KOPT-K1 (cell line): ENCODE measurements around the gene PYGB.

Experiments used
- H3K27ac ChIP-seq: fragments of 200-600 bp; sonication (generic); 2 replicates; pipeline ENCODE4 v1.5.1; 2016; ENCODE audit warnings: antibody characterized with exemption, mild to moderate bottlenecking, low read depth, low read length; ENCODE audit not compliant: poor library complexity, severe bottlenecking
- H3K36me3 ChIP-seq: fragments of 200-600 bp; sonication (generic); 2 replicates; pipeline ENCODE4 v1.5.1; 2017; ENCODE audit warnings: antibody characterized with exemption, mild to moderate bottlenecking, low read length, moderate library complexity; ENCODE audit not compliant: insufficient read depth
- H3K9me3 ChIP-seq: fragments of 200-600 bp; sonication (generic); 2 replicates; pipeline ENCODE4 v1.5.1; 2017; ENCODE audit warnings: antibody characterized with exemption, low read length, mild to moderate bottlenecking; ENCODE audit not compliant: insufficient read depth, poor library complexity, severe bottlenecking

Gene PYGB

DNA sequence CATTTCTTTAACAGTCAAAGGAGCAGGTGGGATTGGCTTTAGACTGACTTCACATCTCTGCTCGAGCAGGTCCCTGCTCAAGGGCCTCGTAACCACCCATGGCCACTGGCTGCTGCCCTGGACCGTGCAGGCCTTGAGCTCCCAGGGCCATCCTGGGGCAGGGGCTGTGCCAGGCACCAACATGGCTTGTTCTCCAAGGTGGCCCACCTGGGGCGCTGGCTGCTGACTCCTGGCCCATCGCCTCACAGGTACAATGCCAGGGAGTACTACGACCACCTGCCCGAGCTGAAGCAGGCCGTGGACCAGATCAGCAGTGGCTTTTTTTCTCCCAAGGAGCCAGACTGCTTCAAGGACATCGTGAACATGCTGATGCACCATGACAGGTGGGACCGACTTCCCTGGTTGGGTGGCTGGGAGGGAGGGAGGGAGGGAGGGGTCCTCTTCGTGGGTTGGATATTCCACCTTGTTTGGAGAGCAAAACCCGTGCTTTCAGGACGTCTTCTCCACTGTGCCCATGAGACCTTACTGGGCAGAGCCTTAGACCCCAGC lies 46.1 kb downstream of the PYGB start:
- Histone ChIP-seq H3K36me3 (peaks cover 94% of the 10 kb centered on the region), H3K27ac (no peak overlapping the region), H3K9me3 (no peaks in the 10 kb centered on the region)

- peaks cover 94% of the 10 kb centered on the region for H3K36me3 ChIP-seq
- no peak overlapping the region for H3K27ac ChIP-seq
Observed at GRCh38 chr20:25294459-25295385, 46.8 kb downstream of the PYGB start.

DNA sequence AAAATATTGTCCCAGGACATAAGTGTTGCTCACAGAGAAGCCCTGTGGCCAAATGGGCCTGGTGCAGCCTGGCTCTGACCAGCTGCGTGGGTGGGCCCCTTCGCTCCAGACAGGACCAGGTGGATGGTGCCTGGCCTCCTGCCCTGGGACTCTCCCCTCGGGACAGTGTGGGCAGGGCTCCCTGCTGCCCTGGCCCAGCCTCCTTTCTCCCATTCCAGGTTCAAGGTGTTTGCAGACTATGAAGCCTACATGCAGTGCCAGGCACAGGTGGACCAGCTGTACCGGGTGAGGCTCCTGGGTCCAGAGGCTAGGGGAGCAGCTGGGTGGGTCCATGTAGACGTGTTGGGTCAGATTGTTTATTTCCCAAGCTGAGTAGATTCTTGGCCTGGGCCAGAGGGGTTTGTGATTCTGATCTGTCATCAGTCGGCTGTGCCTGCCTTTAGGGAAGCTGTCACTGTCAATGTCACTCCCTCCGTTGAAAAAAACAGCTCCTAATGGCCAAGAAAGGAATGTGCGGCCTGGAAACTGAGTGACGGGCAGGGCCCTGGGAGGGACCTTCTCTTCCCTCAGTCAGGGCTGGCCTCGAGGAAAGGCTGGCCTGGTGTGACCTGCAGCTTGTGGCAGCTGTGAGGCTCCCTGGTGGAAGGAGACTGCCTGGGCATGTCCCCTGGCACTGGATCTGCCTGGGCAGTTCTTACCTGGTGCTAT lies 47.7 kb downstream of the PYGB start:
- H3K36me3 ChIP-seq = peaks cover 94% of the 10 kb centered on the region

More at GRCh38 chr20:25294459-25295385, 46.8 kb downstream of the PYGB start:
- H3K9me3 ChIP-seq = no peaks in the 10 kb centered on the region

DNA sequence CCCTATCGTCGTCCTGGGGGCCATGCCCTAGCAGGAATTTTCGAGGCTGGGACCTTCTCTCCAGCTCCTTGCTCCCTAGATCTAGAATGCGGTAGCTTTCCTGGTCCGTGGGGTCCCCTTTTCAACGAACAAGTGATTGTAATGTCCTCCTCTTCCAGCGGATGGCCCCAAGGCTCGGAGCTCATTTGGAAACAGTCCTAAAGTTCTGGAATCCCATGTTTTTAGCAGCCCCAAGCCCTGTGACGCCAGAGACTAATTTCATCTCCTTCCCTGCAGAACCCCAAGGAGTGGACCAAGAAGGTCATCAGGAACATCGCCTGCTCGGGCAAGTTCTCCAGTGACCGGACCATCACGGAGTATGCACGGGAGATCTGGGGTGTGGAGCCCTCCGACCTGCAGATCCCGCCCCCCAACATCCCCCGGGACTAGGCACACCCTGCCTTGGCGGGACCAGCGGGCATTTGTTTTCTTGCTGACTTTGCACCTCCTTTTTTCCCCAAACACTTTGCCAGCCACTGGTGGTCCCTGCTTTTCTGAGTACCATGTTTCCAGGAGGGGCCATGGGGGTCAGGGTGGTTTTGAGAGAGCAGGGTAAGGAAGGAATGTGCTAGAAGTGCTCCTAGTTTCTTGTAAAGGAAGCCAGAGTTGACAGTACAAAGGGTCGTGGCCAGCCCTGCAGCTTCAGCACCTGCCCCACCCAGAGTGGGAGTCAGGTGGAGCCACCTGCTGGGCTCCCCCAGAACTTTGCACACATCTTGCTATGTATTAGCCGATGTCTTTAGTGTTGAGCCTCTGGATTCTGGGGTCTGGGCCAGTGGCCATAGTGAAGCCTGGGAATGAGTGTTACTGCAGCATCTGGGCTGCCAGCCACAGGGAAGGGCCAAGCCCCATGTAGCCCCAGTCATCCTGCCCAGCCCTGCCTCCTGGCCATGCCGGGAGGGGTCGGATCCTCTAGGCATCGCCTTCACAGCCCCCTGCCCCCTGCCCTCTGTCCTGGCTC lies 48.5 kb downstream of the PYGB start:
- H3K9me3 ChIP-seq = no peaks in the 10 kb centered on the region
- H3K27ac ChIP-seq = no peak overlapping the region
- peaks cover 92% of the 10 kb centered on the region for H3K36me3 ChIP-seq

More for the DNA sequence above, 47.7 kb downstream of the PYGB start:
- H3K27ac ChIP-seq = no peak overlapping the region
- H3K9me3 ChIP-seq = no peaks in the 10 kb centered on the region

DNA sequence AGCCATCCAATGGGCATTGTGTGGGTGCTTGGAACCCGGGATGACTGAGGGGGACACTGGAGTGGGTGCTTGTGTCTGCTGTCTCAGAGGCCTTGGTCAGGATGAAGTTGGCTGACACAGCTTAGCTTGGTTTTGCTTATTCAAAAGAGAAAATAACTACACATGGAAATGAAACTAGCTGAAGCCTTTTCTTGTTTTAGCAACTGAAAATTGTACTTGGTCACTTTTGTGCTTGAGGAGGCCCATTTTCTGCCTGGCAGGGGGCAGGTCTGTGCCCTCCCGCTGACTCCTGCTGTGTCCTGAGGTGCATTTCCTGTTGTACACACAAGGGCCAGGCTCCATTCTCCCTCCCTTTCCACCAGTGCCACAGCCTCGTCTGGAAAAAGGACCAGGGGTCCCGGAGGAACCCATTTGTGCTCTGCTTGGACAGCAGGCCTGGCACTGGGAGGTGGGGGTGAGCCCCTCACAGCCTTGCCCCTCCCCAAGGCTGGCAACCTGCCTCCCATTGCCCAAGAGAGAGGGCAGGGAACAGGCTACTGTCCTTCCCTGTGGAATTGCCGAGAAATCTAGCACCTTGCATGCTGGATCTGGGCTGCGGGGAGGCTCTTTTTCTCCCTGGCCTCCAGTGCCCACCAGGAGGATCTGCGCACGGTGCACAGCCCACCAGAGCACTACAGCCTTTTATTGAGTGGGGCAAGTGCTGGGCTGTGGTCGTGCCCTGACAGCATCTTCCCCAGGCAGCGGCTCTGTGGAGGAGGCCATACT lies 49.4 kb downstream of the PYGB start:
- H3K36me3 ChIP-seq = peaks cover 92% of the 10 kb centered on the region
- H3K9me3 ChIP-seq = no peaks in the 10 kb centered on the region
- no peak overlapping the region for H3K27ac ChIP-seq

DNA sequence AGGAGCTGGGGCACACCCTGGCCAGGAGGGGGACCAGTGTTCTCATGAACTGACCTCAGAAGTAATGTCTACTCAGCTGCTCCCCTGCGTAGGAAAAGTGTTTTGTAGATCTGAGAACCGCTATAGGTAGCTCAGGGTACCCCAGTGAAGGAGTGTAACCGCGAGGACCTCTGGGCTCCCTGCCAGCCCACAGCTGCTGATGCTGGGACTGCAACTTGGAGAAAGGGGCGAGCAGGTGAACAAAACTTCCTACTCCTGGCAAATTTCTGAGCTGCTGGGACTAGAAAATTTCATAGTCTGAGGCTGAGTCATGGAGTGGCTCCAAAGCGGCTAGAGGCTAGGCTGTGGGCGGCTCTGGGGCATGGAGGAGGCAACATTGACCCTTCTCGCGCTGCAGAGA lies 51.9 kb downstream of the PYGB start:
- no peaks in the 10 kb centered on the region for H3K9me3 ChIP-seq
- H3K27ac ChIP-seq = no peak overlapping the region
- H3K36me3 ChIP-seq = peaks cover 97% of the 10 kb centered on the region

DNA sequence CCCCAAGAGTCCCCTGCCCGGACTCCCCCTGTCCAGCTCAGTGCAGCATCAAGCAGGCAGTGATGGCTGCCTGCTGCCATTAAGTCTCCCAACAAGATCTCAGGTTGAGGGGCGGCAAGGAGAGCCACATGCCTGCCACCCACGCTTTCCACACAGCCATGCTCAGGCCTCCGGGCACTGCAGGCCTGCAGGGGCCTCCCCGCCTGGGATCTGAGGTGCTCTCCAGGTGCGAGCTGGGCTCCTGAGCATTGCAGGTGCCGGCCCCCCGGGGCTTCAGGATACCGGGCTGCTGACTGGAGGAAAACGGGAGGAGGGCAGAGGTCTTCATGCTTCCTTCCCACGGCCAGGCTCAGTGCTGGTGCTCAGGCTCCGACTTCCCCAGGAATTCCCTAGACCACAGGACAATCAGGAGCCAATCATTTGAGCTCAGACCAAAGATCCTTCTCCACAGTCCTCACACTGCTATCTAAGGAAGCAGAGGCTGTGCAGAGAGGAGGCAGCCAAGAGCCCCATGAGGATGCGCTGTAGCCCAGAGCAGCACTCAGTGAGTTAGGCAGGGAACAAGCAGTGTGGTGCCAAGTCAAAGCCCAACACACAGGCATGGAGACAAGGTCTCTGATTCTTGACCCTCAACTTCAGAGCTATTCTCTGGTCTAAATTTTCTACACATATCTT lies 52.7 kb downstream of the PYGB start:
- H3K27ac ChIP-seq = no peak overlapping the region
- peaks cover 91% of the 10 kb centered on the region for H3K36me3 ChIP-seq
- no peaks in the 10 kb centered on the region for H3K9me3 ChIP-seq

DNA sequence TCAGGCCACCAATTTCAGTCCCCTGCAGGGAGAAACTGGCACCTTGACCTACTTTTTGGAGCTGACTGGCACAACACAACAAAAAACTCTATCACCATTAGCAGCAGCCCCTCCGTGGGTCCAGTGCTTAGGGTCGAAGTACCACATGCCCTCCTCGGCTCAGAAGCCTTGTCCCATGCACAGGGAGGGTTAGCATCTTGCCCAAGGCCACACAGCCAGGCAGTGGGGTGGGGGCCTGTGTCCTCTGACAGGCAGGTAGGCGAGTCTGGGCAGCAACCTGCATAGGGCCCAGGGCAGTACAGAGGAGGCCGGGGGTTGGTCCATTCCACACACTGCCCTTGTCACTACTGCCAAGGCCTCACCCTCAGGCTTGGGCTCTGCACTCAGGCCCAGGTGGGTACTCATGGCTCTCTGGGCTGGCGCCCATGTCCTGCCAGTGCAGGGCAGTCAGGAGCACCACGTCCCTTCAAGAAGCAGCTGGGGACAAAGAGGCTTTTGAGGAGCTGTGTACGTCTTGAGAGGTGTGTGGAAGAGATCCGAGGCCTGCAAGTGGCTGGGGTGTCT lies 53.6 kb downstream of the PYGB start:
- Histone ChIP-seq H3K36me3 (peaks cover 91% of the 10 kb centered on the region), H3K27ac (no peak overlapping the region), H3K9me3 (no peaks in the 10 kb centered on the region)

DNA sequence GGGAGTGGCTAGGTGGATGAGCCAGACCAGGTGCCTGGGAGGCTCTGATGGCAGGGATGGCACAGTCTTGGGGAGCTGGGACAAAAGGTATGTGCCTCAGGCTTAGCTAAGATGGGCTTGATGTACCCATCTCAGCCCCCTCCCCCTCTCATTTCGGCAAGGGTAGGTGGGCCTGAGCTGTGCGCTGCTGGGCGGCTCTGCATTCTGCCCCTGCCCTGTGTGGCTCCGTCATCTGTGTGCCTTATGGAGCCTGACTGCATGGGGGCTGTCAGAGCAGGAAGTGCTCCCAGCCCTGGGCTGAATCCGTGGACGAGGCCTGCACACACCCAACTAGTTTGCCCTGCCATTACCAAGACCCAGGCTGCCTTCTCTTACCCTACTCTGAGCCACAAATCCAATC lies 54.7 kb downstream of the PYGB start:
- Histone ChIP-seq H3K9me3 (no peaks in the 10 kb centered on the region), H3K27ac (no peak overlapping the region), H3K36me3 (peaks cover 90% of the 10 kb centered on the region)

DNA sequence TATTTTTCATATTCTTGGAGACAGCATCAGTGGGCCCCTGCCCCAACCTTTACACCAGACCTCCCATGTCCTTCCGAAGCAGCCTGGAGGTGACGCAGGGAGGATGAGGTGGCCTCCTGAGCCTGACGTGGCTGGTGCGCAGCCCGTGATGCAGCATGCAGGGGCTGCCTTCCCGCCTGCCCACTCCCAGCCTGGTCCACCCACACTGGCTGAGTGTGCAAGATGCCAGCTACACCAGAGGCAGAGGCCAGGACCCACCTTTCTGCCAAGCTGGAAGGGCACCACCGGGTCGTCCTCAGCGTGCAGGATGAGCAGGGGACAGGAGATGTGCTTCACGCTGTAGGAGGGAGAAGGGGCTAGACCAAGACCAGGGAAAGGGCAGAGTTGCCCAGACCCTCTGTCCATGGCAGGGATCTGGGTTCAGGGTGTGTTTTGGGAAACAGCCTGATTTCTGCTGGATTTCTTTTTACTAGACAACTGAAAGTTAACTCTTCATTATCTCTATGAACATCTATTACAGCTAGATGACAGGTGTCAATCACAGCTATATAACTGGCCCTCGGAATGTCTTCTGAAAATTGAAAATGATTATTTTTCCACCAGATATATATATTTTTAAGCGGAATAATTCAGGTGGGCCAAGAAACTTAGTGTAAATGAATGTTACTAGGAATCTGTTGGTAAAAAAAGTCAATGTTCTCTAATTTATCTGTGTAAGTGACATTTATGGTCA lies 55.6 kb downstream of the PYGB start:
- Histone ChIP-seq H3K27ac (no peak overlapping the region), H3K9me3 (no peaks in the 10 kb centered on the region), H3K36me3 (peaks cover 88% of the 10 kb centered on the region)

- H3K36me3 ChIP-seq = peaks cover 88% of the 10 kb centered on the region
- H3K27ac ChIP-seq = no peak overlapping the region
Observed at GRCh38 chr20:25304025-25304549, 56.2 kb downstream of the PYGB start.

DNA sequence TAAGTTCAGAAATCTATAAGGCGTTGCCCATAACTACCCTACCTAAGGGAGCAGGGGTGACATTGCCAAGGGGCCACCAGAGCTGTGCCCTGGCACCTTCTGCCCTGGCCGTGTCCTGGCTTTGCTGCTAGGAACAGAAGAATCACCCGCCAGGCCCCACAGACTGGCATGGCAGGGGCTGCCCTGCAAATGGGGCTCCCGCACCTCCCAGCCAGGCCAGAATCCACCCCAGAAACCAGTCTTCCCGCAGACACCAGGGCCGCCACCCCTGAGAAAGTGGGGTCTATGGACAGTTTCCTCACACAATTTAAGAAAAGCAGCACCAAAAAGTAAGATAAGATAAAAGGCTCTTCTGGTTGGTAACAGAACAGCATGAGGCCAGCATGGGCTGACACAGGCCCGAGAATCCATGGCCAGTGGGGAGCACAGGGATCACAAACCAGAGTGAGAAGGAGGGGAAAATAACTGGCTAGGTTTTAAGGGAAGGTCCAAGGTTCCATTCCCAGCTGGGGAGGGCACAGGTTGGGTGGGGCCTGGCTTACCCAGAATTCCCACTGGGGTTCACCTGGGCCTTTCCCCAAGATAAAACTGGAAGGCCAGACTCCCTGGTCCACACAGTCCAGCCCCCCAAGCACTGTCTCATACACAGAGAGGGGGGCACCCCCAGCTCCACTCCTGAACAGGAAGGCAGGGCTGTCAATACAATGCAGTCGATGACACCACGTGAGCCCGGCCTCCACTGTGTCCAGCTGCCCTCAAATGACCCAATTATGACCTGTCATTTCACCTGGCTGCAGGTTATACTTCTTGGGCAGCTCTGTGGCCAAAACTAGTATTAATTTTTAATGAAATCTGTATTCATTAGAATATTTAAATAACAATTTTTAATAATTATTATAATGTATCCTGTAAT lies 59.4 kb downstream of the PYGB start:
- H3K27ac ChIP-seq = no peak overlapping the region
- H3K9me3 ChIP-seq = no peaks in the 10 kb centered on the region
- peaks cover 62% of the 10 kb centered on the region for H3K36me3 ChIP-seq

More at GRCh38 chr20:25304025-25304549, 56.2 kb downstream of the PYGB start:
- no peaks in the 10 kb centered on the region for H3K9me3 ChIP-seq
